Activated naive CD4-positive, alpha-beta T cell treated with Interleukin-2 at 50 U/mL for 16 hours (primary cell): ENCODE measurements around the gene LFNG.
"Not testable (repeated sequence)": the region's sequence is repeated elsewhere in the genome, so short reads cannot be mapped to it uniquely, and the experiment has no call there.

ENCODE experiments used
- DNase-seq: peaks from one replicate; pipeline ENCODE4 v3.0.0-alpha.2; 2020

Gene LFNG

GRCh38 chr7:2553831-2554581 is 34.4 kb downstream of the LFNG start:
- no peak for DNase-seq

DNA sequence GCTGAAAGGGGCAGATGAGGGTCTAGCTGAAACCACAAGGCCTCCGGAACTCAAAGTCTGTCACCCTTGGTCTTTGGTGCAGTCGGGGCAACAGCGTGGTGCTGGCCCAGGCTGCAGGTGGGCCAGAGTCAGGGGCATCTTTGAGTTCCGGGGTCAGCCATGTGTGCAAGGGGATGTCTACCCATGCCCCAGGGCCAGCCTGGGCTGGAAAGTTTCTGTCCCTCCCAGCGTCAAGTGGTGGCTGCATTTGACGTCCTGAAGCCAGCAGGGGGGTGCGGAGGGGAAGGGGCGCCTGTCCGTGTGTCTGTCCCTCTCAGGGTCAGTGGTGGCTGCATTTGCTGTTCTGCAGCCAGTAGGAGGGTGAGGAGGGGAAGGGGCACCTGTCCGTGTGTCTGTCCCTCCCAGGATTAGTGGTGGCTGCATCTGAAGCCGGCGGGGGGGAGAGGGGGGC is 35.1 kb downstream of the LFNG start:
- no peak for DNase-seq

DNA sequence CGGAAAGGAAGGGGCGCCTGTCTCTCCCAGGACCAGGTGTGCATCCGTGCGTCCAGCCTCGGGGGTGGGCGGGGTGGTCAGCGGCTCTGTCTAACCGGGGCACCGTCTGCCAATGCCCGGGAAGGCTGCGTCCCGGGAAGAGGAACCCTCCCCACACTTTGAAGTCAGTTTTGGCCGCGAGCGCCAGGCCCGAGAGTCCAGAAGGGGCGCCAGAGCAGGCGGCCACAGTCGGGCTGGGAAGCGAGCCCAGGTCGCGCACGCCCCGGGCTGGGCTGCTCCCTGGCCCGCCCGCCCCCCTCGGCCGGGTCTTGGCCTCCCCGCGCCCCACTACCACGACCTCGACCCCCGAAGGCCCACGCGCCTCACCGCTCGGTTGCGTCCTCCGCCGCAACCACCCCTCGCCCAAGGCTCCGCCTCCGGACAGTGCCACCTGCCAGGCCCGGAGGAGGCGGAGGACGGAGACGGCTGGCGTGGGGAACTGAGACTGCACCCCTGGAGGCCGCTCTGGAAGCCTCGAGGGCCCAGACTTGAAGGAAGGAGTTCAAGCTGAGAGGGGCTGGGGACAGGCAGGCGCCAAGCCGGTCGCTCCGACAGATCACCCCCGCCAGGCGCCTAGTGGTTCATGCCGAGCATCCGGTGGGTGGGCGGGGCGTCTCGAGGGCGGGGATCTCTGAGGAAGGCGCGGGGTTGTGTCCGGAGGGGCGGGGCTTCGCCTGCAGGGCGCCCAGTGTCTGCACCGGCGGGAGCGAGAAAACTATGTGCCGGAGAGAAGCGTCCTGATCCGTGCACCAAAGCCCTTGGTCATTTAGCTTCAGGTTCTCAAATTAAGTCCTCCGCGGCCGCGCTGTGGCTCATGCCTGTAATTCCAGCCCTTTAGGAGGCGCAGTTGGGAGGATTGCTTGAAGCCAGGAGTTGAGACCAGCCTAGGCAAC is 35.8 kb downstream of the LFNG start, which contains the start of gene BRAT1:
Gene BRAT1, minus strand, starts transcription at position 404 of the 932 bp plus-strand sequence. CDS start 1,093 bp downstream, outside the sequence.
- peak; percentile 94 for DNase-seq

DNA sequence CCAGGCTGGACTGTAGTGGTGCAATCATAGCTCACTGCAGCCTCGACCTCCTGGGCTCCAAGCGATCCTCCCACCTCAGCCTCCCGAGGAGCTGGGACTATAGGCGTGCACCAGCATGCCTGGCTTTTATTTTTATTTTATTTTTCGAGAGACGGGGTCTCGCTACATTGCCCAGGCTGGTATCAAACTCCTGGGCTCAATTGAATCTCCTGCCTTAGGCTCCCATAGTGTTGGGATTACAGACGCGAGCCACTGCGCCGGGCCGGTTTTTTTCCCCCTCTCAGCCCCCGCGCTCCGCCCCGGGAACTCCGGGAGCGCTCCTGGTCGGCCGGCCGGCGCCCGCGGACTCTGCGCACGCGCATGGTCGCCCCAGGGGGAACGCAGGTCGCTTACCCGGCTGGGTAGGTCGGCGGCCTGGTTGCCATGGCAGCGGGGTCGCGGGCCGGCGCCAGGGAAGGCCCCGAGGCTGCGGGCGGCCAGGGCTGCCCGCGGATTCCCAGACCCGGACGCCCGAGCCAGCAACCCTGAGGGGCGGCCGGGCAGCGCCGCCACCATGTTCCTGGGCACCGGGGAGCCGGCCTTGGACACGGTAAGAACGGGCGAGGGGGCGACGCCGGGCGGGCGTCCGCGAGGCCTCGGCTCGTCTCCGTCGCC is 39.2 kb downstream of the LFNG start, which contains the start of gene IQCE:
Gene IQCE, plus strand, starts transcription at position 351 of the 654 bp plus-strand sequence. Its CDS starts 203 bp downstream, at position 554.
- DNase-seq = peak; percentile 93

DNA sequence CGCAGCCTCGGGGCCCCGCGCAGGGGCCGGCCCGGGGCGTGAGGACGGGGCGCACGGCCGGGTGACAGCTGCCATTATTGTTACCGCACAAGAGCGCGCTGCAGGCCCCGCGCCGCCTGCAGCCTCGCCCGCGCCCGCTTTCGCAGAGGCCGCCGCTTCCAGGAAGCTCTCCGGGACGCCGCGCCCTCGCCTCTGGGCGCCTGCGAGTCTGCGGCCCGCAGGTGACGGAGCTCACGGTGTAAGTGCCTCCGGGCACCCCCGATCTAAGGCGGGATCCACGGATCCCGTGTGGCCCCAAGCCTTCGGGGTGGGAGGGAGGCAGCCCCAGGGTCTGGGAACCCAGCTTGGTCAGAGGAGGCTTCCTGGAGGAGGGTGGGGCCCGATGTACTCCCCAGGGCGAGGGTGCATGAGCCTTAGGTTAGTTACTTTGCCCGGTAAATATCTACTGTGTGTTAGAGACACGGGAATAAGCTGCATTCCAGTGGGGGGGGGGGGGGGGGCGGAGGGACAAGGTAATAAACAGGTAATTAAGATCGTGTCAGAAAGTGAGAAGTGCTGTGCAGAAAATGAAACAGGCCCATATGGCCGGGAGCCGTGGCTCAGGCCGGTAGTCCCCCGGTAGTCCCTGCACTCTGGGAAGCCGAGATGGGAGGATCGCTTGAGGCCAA is 39.8 kb downstream of the LFNG start:
- peak; percentile 32 for DNase-seq

DNA sequence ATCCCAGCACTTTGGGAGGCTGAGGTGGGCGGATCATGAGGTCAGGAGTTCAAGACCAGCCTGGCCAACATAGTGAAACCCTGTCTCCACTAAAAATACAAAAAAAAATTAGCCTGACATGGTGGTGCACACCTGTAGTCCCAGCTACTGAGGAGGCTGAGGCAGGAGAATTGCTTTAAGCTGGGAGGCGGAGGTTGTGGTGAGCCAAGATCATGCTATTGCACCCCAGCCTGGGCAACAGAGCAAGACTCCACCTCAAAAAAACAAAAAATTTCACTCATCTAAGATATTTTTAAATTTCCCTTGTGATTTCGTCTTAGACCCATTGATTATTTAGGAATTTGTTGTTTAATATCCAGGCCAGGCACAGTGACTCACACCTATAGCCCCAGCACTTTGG is 44.4 kb downstream of the LFNG start:
- DNase-seq = not testable (repeated sequence)

GRCh38 chr7:2564970-2565540 is 45.5 kb downstream of the LFNG start:
- DNase-seq = no peak

DNA sequence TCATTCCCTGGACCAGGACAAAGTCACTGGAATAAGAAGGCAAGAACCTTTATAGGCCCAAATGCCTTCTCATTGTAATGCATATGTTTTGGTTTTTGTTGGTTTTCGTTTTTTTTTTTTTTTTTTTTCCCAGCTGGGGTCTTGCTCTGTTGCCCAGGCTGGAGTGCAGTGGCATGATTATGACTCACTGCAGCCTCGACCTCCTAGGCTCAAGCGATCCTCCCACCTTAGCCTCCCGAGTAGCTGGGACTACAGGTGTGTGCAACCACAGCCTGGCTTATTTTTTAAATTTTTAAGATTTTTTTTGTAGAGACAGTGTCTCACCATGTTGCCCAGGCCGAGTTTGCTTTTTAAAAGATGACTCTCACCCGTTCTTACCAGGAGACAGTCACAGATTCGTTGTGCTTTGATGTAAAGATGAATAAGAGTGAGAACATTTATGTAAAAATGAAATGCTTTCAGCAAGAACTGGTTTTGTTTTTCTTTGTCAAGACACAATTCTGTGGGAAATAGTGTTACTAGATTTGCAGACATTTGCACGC is 46.8 kb downstream of the LFNG start:
- no peak for DNase-seq

DNA sequence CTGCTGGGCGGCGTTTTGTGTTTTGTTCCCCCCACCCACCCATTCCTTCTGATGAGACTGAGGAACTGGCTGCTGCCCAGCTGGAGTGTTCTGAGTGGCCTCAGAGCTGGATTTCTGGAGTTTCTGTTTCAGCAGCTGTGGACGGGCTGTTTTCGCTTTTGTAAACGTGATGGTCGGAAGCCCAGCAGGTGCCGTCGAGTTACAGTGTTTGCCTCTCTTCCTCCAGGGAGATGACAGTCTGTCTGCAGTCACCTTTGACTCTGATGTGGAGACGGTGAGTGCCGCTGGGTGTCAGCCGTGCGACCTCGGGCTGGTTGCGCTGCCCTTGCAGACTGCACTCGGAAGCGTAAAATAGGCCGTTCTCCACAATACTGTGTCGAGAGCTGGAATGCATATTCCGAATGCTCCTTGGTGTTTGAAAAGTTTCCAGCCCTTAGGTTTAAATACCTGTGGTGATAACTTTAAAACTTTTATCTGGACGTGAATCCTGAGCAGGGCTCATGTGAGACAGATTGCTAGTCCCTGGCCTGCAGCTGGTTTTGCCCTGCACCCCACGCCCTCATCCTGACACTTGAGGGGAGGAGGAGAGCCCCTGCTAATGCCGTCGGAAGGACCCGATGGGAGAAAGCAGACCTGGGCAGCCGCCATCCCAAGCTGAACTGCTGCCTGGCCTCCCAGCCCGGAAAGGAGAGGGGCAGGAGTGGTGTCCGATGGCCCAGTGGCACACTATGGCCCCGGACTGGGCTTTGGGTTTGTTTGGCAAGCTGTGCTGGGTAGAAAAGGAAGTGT is 47.5 kb downstream of the LFNG start:
- DNase-seq = peak; percentile 38

GRCh38 chr7:2567679-2568278 is 48.2 kb downstream of the LFNG start:
- no peak for DNase-seq

GRCh38 chr7:2568521-2569223 is 49.1 kb downstream of the LFNG start:
- DNase-seq = no peak

- no peak for DNase-seq
Measured at GRCh38 chr7:2569421-2569820, 49.8 kb downstream of the LFNG start.

DNA sequence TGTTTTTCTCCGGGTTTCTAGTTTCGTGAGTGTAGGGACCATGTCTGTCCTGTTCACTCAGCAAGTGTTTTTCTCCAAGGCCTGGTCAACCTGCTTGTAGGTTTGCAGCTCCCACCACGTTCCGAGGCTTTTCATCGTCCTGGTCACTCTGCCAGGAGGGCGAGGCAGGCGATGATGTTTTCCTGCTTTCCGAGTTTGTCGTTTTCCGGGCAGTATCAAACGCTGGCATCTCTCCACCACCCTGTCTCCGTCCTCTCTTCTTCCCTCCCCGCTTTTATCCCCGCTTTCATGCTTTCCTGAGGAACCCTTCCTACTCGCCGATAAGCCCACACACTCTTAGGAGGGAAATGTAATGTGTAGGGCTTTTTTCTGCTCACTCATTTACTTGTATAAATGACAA is 50.4 kb downstream of the LFNG start:
- DNase-seq = no peak

DNA sequence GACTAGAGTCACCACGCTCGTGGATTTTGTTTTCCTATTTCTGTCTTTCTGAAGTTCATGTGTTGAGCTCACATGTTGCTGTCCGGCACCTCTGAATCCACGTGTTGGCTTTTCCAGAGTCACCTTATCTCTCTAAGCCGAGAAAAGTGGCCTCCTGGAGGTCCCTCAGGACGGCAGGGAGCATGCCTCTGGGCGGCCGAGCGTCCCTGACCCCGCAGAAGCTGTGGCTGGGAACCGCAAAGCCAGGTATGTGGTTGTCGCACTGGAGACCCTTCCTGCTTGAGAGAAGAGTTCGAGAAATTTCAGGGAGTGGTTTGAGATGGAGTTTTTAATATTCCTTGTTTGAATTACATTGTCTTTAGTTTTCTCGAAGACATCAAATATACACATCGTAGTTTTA is 51.8 kb downstream of the LFNG start:
- DNase-seq = no peak

- DNase-seq = peak; percentile 13
Measured at GRCh38 chr7:2572101-2572842, 52.7 kb downstream of the LFNG start.

- DNase-seq = no peak
Measured at GRCh38 chr7:2573761-2574160, 54.2 kb downstream of the LFNG start.

DNA sequence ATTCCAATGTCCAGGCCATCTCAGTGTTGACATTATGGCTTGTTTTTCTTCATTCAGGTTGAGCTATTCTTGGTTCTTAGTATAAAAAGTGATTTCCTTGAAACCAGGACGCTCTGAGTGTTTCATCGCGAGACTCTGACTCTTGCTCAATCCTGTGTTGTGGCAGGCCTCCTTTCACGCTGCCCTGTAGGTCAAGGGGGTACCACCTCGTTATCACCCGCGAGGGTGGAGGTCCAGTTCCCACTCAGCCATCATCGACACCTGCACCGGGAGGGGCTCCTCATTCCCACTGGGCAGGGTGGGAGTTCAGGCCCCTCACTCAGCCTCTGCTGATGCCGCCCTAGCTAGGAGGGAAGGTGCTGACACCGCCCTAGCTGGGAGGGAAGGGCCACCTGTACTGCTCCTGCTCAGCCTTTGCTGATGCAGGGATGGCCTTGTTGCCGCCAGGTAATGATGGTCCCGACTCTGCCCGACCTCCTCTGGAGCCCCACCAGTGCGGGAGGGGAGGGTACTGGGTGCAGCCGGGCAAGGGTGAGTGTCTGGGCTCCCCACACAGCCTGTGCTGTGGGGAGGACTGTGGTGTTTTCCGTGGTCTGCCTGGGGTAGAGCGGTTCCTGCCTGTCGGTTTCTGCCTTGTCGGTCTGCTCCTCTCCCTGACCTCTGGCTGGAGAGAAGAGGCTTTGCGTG is 55.6 kb downstream of the LFNG start:
- DNase-seq = no peak

DNA sequence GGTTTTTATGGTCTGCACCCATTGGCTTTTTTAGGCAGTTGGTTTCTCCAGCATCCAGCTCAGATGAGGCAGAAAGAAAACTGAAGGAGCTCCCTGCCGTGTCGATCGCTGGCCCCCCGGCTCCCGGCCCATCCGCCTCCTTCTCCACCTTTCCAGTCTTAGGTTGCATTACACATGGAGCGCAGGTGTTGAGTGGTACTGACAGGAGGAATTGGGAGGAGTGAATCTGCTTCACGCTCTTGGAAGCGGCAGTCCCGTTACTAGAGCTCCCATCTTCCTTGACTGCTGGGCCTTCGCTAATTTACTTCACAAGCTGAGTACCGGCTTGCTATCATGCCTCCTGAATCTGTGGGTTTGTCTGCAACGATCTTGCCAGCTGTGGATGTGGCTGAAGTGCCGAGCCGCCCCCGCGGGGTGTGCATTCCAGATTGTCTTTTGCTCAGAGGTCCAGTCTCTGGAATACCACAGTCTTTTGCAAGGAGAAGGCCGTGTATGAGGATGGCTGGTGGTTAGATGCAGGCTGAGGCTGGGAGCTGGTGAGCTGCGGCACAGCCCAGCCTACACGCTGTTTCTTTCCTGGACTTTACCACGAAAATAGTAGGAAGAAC is 56.3 kb downstream of the LFNG start:
- DNase-seq = no peak
